Thoracic aorta (tissue), 2 donors: Measurements from ENCODE around the gene PCDH9. TPM values are rescaled to one million over a fixed set of nuclear protein-coding genes. Genes with fewer than 3 reads are reported as not detected.

Experiments used
- ATAC-seq: fragments of 150-250 bp; one replicate; pipeline ENCODE4 v1.8.0; 2017; ENCODE audit warnings: low read depth; ENCODE audit not compliant: insufficient number of reproducible peaks, low FRiP score
- DNase-seq: peaks from one replicate; pipeline ENCODE4 v3.0.0-alpha.2; 2020; ENCODE audit warnings: low spot score
- H3K27ac ChIP-seq, 2 donors: fragments of 200-600 bp; sonication (generic); 1 replicate in 1 of 2; 2 replicates in 1 of 2; pipeline ENCODE4 v1.5.1; 2016; ENCODE audit warnings: mild to moderate bottlenecking in 2 of 2, moderate library complexity in 2 of 2
- H3K27me3 ChIP-seq: fragments of 200-600 bp; sonication (generic); replicated peaks from 2 replicates; pipeline ENCODE4 v1.6.0; 2016; ENCODE audit warnings: mild to moderate bottlenecking; ENCODE audit not compliant: insufficient read depth
- H3K36me3 ChIP-seq: fragments of 200-600 bp; sonication (generic); one replicate; pipeline ENCODE4 v1.5.1; 2016
- H3K4me1 ChIP-seq, 2 donors: fragments of 200-600 bp; sonication (generic); 1 replicate in 1 of 2; 2 replicates in 1 of 2; pipeline versions ENCODE4 v1.5.1 to v1.6.0; 2016; ENCODE audit warnings: low read depth in 2 of 2, mild to moderate bottlenecking in 1 of 2; ENCODE audit not compliant: control insufficient read depth in 1 of 2
- H3K4me3 ChIP-seq: fragments of 200-600 bp; sonication (generic); 2 replicates; pipeline ENCODE4 v1.5.1; 2016; ENCODE audit warnings: mild to moderate bottlenecking
- H3K9me3 ChIP-seq: fragments of 200-600 bp; sonication (generic); 2 replicates; pipeline ENCODE4 v1.5.1; 2016
- CTCF ChIP-seq: fragments of 200-600 bp; sonication (generic); IDR thresholded peaks from one replicate; pipeline ENCODE4 v1.5.1; 2019; ENCODE audit warnings: antibody characterized with exemption
- total RNA-seq, 2 donors: library from RNA; depleted of rRNA; stranded (reverse); fragments of >200 nt; gene quantifications; one replicate each; pipeline versions ENCODE4 v1.1.0 to v1.2.3, GENCODE V29; 2016

PCDH9 gene
- total RNA-seq, 2 donors from 2014 or later: 12.3 to 15.3 TPM

- Histone ChIP-seq H3K9me3 (no peaks in the 10 kb centered on the region), H3K27me3 (no peaks in the 10 kb centered on the region), H3K27ac (no peak overlapping the region), H3K36me3 (no peaks in the 10 kb centered on the region), H3K4me3 (no peak overlapping the region), H3K4me1 (no peaks in the 10 kb centered on the region)
- ATAC-seq (no peak), DNase-seq (no peak)
- TF ChIP-seq CTCF: no peak
These were observed 43.1 kb downstream of the PCDH9 start for GRCh38 chr13:67186995-67187569.

- TF ChIP-seq CTCF: no peak
These were observed 45.9 kb downstream of the PCDH9 start for GRCh38 chr13:67184247-67184646.

GRCh38 chr13:67183151-67183550 lies 47.0 kb downstream of the PCDH9 start:
- DNase-seq (no peak), ATAC-seq (no peak)
- H3K4me1 ChIP-seq: no peaks in the 10 kb centered on the region
- H3K4me3 ChIP-seq: no peak overlapping the region
- H3K27ac ChIP-seq: no peak overlapping the region
- TF ChIP-seq CTCF: no peak
- H3K9me3 ChIP-seq: no peaks in the 10 kb centered on the region
- no peaks in the 10 kb centered on the region for H3K36me3 ChIP-seq
- H3K27me3 ChIP-seq: no peaks in the 10 kb centered on the region

More at GRCh38 chr13:67184247-67184646, 45.9 kb downstream of the PCDH9 start:
- no peaks in the 10 kb centered on the region for H3K36me3 ChIP-seq
- no peaks in the 10 kb centered on the region for H3K27me3 ChIP-seq
- H3K27ac ChIP-seq: no peak overlapping the region
- no peak for ATAC-seq
- H3K4me1 ChIP-seq: no peaks in the 10 kb centered on the region
- no peaks in the 10 kb centered on the region for H3K9me3 ChIP-seq
- DNase-seq: no peak
- H3K4me3 ChIP-seq: no peak overlapping the region

- Histone ChIP-seq H3K4me1 (no peaks in the 10 kb centered on the region), H3K9me3 (no peaks in the 10 kb centered on the region), H3K27me3 (no peaks in the 10 kb centered on the region), H3K4me3 (no peak overlapping the region), H3K27ac (no peak overlapping the region), H3K36me3 (no peaks in the 10 kb centered on the region)
- ATAC-seq (no peak), DNase-seq (no peak)
- TF ChIP-seq CTCF: no peak
These were observed 54.2 kb downstream of the PCDH9 start for GRCh38 chr13:67175836-67176459.

- H3K4me3 ChIP-seq: no peak overlapping the region
- no peak overlapping the region for H3K27ac ChIP-seq
- TF ChIP-seq CTCF: no peak
- no peaks in the 10 kb centered on the region for H3K36me3 ChIP-seq
- no peaks in the 10 kb centered on the region for H3K9me3 ChIP-seq
- no peaks in the 10 kb centered on the region for H3K4me1 ChIP-seq
- H3K27me3 ChIP-seq: no peaks in the 10 kb centered on the region
- ATAC-seq (no peak), DNase-seq (no peak)
These were observed 61.8 kb downstream of the PCDH9 start for GRCh38 chr13:67168384-67168783.
